ENCODE data around the gene ARHGEF37.
"Not testable (repeated sequence)": the region's sequence is repeated elsewhere in the genome, so short reads cannot be mapped to it uniquely, and the experiment has no call there.

Gene ARHGEF37

GRCh38 chr5:149657324-149657723 lies 76.0 kb downstream of the ARHGEF37 start:
- DNase-seq (ENCODE audit: insufficient read length), result no peak
- no peak for FAIRE-seq
- TF ChIP-seq POLR2AphosphoS5 (IDR thresholded peaks at IDR 0.05; ENCODE audit: low read depth, low read length) (no peak), POLR2A (IDR thresholded peaks at IDR 0.05; ENCODE audit: low read depth, low read length) (no peak)

GRCh38 chr5:149658299-149658698 lies 77.0 kb downstream of the ARHGEF37 start:
- no peak for DNase-seq (ENCODE audit: insufficient read length)
- TF ChIP-seq TAF1 (IDR thresholded peaks at IDR 0.05; ENCODE audit: borderline replicate concordance, low read depth, low read length) (no peak), POLR2AphosphoS5 (IDR thresholded peaks at IDR 0.05; ENCODE audit: low read depth, low read length) (no peak), POLR2A (IDR thresholded peaks at IDR 0.05; ENCODE audit: low read depth, low read length) (no peak)
- FAIRE-seq, result no peak

DNA sequence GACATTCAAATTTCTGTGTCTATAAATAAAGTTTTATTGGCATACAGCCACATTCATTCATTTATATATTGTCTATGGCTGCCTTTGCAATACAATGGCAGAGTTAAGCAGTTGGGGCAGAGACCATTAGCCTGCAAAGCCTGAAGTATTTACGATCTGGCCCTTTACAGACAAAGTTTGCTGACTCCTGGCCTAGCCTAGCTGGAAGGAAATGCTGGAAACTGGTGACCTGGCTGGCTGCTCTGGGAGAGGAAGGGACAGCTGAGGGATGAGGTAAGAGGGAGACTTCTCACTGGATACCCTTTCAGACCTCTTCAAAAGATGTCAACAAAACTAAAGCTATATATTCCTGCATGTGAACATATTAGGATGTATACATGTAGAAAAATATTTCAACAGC lies 82.8 kb downstream of the ARHGEF37 start:
- no peak for TF ChIP-seq POLR2A (IDR thresholded peaks at IDR 0.05; ENCODE audit: low read depth, low read length)
- TF ChIP-seq TAF1 (IDR thresholded peaks at IDR 0.05; ENCODE audit: borderline replicate concordance, low read depth, low read length), result no peak
- TF ChIP-seq POLR2AphosphoS5 (IDR thresholded peaks at IDR 0.05; ENCODE audit: low read depth, low read length), result no peak
- no peak for DNase-seq (ENCODE audit: insufficient read length)
- no peak for FAIRE-seq

DNA sequence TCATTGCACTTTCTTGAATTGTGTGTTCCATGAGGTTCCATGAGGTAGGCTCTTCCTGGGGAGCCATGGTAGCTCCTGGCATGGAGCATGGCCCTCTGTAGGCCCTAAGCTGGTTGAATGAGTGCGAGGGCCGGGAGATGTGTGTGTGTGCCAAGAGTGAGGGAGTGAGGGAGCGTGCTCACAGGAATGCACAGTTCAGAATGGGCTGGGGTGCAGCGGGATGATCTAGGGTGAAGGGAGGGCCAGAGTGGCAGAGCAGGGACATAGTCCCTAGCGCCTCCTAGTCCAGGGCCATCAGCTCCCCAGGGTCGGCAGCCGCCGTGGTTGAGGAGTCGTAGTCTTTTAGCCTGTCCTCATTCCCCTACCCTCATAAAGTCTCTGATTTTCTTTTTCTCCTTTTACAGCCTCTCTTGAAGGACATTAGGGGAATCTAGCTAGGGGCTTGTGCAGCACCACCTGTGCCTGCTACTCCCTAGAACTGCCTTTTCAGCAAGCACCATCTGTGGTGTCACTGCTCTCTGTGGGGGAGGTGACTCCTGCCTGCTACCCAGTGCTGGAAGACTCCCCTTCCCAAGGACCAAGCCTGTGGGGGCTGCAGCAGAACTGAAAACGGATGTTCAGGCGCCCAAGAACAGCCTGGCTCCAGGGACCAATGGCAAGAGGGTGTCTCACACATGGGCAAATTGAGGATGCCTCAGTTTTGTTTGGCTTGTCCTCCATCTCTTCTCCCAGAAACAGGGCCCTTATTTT lies 83.5 kb downstream of the ARHGEF37 start:
- DNase-seq (ENCODE audit: insufficient read length) (no peak), FAIRE-seq (no peak)
- TF ChIP-seq POLR2A (IDR thresholded peaks at IDR 0.05; ENCODE audit: low read depth, low read length), result no peak

- FAIRE-seq, result no peak
- no peak for DNase-seq (ENCODE audit: insufficient read length)
- TF ChIP-seq TAF1 (IDR thresholded peaks at IDR 0.05; ENCODE audit: borderline replicate concordance, low read depth, low read length) (no peak), POLR2A (IDR thresholded peaks at IDR 0.05; ENCODE audit: low read depth, low read length) (no peak), POLR2AphosphoS5 (IDR thresholded peaks at IDR 0.05; ENCODE audit: low read depth, low read length) (no peak)
These were observed 84.3 kb downstream of the ARHGEF37 start for GRCh38 chr5:149665416-149666175.

DNA sequence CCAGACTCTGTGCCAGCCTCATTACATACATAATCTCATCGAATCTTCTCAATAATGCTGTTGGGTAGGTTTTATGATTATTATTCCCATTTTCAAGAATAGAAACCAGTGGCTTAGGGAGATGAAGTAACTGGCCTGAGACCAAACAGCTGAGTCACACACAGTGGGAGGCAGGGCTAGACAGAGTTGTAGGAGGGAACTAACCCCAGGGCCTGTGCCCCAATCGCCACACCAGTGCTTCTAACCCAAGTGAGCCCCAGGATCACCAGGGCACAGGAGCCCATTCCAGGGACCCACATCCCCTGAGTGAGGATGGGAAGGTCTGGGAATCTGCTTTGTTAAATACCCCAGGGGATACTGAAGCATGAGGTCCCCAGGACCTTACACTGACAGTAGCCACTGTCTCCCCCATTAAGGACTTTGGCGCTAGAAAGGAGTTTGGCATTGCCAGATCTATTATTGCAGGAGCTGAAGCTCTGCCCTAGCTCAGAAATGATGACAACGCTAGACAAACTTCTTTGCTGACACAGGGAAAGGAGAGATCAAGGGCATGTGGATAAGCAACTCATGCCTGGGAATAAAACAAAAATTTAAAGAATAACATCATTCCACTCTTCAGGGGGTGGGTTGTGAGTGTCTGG lies 85.0 kb downstream of the ARHGEF37 start:
- FAIRE-seq (no peak), DNase-seq (ENCODE audit: insufficient read length) (no peak)
- no peak for TF ChIP-seq POLR2A (IDR thresholded peaks at IDR 0.05; ENCODE audit: low read depth, low read length)
- TF ChIP-seq POLR2AphosphoS5 (IDR thresholded peaks at IDR 0.05; ENCODE audit: low read depth, low read length), result no peak

- TF ChIP-seq POLR2A (IDR thresholded peaks at IDR 0.05; ENCODE audit: low read depth, low read length) (no peak), TAF1 (IDR thresholded peaks at IDR 0.05; ENCODE audit: borderline replicate concordance, low read depth, low read length) (no peak)
- DNase-seq (ENCODE audit: insufficient read length), result no peak
- peak; percentile 92 for FAIRE-seq
These were observed 86.0 kb downstream of the ARHGEF37 start for GRCh38 chr5:149667084-149667828.

DNA sequence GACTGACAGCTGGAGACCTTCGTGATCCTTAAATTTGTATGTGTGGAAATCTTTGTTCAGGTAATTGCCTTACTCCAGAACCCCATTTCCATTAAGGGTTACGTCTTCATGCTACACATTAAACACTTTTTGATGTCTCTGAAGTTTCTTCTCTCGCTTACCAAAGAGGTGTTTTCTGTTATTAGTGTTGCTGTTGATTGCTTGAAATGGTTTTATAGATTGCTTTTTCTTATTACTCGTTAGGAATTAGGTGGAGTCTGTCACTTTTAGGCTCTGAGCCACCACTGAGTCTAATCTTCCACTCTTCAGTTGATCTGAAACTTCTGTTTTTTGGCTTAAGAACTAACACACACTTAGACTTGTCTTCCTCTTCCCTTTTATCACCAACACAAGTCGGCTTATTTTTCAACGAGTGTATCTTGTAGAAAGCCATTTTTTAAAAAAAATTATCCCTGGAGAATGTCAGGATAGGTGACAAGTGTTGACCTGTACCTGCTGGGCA lies 86.6 kb downstream of the ARHGEF37 start:
- no peak for FAIRE-seq
- DNase-seq (ENCODE audit: insufficient read length), result no peak
- no peak for TF ChIP-seq POLR2A (IDR thresholded peaks at IDR 0.05; ENCODE audit: low read depth, low read length)
- no peak for TF ChIP-seq POLR2AphosphoS5 (IDR thresholded peaks at IDR 0.05; ENCODE audit: low read depth, low read length)
- no peak for TF ChIP-seq TAF1 (IDR thresholded peaks at IDR 0.05; ENCODE audit: borderline replicate concordance, low read depth, low read length)

- DNase-seq (ENCODE audit: insufficient read length); FAIRE-seq: not testable (repeated sequence)
These were observed 88.0 kb downstream of the ARHGEF37 start for GRCh38 chr5:149669273-149669672.

DNA sequence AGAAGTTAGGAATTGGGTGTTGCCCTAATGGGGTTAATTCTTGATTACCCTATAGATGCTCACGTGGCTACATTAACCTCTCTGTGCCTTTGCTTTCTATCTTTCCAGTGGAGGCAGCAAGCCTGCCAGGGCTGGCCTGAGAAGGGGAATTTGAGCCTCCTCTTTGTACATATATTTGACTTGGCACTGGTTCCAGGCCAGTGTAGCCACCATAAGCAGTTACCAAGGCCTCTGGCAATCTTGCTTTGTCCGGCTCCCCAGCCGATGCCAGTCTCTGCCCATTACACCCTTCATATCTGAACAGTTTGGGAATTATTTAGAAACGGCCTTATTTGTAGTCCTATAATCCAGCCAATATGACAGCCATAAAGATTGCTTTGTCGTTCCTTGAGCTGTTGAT lies 90.2 kb downstream of the ARHGEF37 start:
- FAIRE-seq, result no peak
- DNase-seq (ENCODE audit: insufficient read length), result no peak
- TF ChIP-seq POLR2AphosphoS5 (IDR thresholded peaks at IDR 0.05; ENCODE audit: low read depth, low read length) (no peak), TAF1 (IDR thresholded peaks at IDR 0.05; ENCODE audit: borderline replicate concordance, low read depth, low read length) (no peak), POLR2A (IDR thresholded peaks at IDR 0.05; ENCODE audit: low read depth, low read length) (no peak)

GRCh38 chr5:149672701-149673476 lies 91.6 kb downstream of the ARHGEF37 start:
- no peak for TF ChIP-seq POLR2A (IDR thresholded peaks at IDR 0.05; ENCODE audit: low read depth, low read length)
- no peak for TF ChIP-seq TAF1 (IDR thresholded peaks at IDR 0.05; ENCODE audit: borderline replicate concordance, low read depth, low read length)
- TF ChIP-seq POLR2AphosphoS5 (IDR thresholded peaks at IDR 0.05; ENCODE audit: low read depth, low read length), result no peak
- DNase-seq (ENCODE audit: insufficient read length) (no peak), FAIRE-seq (no peak)
